Femur (tissue), 1 donor: ENCODE results near the gene DEF6.
A peak's percentile ranks its signal among the peaks of the same experiment; 100 is the strongest.

Experiments
- DNase-seq: peaks from one replicate; pipeline ENCODE4 v3.0.0-alpha.2; 2017

DEF6 gene, protein sequence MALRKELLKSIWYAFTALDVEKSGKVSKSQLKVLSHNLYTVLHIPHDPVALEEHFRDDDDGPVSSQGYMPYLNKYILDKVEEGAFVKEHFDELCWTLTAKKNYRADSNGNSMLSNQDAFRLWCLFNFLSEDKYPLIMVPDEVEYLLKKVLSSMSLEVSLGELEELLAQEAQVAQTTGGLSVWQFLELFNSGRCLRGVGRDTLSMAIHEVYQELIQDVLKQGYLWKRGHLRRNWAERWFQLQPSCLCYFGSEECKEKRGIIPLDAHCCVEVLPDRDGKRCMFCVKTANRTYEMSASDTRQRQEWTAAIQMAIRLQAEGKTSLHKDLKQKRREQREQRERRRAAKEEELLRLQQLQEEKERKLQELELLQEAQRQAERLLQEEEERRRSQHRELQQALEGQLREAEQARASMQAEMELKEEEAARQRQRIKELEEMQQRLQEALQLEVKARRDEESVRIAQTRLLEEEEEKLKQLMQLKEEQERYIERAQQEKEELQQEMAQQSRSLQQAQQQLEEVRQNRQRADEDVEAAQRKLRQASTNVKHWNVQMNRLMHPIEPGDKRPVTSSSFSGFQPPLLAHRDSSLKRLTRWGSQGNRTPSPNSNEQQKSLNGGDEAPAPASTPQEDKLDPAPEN

DNA sequence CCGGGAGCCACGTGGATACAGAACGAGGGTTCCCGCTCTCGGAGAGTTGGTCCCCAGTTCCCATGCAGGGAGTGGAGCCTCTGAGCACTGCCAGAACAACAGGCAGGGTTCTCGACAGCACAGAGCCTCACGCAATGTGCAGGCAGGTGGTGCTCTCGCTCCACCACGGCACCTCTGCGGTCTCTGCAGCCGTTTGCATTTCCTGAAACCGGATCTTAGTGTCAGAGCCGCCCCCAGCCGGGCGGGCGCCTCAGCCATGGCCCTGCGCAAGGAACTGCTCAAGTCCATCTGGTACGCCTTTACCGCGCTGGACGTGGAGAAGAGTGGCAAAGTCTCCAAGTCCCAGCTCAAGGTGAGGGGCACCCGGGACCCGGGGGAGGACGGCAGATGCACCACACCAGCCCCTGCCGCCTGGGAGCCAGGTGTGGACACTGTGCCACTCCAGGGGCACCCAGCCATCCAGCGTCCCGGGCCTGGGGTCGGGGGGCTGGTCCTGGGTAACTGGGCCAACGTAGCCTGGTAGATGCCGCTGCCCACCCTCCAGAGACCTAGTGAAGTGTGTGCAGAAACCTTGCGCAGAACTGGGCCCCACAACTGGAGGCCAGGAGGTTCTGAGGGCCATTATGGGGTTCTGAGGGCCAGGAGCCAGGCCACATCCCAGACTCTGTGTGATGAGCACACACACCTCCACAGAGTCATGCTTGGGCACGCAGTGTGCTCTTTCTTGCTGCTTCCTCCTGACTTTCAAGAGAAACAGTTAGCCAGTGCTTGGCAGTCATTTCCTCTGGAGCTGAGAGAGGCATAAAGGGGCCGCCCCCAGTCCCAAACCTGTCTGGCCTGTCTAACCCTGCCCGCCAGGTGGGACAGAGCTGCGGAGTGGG lies at the start of gene DEF6:
TSS of gene DEF6 (plus strand) at position 218 of the 881 bp plus-strand sequence. CDS start at position 257, 39 bp downstream.
- peak; percentile 93 for DNase-seq

DNA sequence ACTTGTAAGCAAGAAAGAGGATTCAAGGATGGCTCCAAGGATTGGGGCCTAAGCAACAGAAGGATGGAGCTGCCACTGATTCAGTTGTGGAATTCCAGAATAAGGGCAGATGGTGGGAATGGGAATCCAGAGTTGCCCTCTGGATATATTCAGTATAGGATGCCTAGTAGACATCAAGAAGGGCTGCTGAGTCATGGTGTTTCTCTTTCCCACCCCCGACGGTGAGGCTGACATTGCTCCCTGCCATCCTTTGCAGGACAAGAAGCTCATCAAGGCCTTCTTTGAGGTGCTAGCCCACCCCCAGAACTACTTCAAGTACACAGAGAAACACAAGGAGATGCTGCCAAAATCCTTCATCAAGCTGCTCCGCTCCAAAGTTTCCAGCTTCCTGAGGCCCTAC lies 49.3 kb upstream of the DEF6 start:
- DNase-seq = no peak

DNA sequence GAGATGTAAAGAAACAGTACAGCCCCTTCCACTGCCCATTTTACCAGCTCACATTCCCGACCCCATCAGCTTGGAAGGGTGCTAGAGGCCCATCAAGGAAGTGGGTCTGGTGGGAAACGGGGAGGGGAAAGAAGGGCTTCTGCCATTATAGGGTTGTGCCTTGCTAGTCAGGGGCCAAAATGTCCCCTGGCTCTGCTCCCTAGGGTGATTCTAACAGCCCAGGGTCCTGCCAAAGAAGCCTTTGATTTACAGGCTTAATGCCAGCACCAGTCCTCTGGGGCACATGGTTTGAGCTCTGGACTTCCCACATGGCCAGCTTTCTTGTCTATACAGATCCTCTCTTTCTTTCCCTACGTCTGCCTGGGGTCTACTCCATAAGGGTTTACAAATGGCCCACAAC lies 48.7 kb upstream of the DEF6 start:
- no peak for DNase-seq

DNA sequence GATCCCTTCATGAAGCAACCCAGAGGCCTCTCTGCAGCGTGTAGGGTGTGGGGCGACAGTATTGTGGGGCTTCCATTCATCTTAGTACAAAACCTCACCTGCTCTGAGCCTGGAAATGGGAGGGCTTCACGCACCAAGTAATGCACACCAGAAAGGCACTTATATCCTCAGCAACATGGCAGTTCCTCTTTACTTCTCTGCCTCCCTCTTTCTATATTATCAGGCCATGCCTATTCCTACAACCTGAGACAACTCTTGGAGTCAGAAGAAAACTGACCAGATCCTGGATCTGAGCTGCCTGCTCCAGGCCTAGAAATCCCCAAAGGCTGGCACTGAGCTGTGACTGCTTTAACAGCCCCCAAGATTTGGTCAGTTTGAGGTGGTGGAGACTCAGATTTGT lies 45.7 kb upstream of the DEF6 start:
- DNase-seq = no peak

DNA sequence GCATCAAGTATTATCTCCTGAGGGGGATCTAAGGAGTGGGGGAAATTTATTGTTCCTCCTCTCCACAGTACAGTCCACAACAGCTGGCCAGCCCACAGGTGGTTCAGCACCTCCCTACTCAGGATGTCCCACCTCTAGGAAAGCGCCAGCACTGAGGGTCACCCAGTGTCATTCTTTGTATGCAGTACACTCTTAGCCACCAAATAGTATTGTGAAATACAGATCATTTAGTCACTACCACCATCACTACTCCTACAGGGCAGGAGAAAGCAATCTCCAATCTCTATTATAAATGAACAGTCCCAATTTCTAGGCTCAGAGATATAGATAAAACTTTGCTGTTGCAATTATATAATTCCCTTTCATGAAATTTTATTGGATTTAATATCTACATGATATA lies 44.4 kb upstream of the DEF6 start:
- DNase-seq = no peak

DNA sequence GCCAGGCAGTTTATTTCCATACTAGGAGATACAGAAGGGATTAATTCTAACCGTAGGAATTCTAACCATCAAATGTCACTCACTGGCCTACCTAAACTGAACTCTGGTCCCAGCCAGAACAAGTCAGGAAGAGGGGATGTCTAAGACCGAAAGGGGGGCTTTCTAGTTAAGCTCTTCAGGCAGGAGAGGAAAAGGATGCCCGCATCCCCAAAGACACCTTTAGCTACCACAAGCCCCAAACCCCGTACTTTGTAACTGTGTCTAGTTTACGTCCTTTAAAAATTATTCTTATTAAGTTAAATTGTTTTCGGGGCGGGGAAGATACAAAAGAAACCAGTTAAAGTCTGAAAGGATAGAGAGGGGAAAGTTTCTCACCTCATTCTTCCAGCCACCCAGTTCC lies 39.3 kb upstream of the DEF6 start:
- DNase-seq = no peak

DNA sequence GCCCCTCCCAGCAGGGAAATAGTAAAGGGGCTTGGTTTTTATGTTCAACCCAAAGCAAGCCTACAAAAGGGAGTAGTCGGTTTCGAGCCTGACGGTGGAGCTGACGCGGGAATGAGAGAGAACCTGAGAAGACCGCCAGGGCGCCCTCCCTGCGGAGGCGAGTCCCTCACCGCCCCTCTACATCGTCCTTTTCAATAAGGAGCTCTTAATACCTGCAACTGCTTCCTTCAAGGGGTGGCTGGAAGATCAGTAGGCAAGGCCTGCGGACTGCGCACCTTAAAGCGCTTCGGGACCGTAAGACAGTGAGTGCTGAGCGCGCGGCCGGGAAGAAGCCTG lies 38.8 kb upstream of the DEF6 start:
- peak; percentile 68 for DNase-seq

DNA sequence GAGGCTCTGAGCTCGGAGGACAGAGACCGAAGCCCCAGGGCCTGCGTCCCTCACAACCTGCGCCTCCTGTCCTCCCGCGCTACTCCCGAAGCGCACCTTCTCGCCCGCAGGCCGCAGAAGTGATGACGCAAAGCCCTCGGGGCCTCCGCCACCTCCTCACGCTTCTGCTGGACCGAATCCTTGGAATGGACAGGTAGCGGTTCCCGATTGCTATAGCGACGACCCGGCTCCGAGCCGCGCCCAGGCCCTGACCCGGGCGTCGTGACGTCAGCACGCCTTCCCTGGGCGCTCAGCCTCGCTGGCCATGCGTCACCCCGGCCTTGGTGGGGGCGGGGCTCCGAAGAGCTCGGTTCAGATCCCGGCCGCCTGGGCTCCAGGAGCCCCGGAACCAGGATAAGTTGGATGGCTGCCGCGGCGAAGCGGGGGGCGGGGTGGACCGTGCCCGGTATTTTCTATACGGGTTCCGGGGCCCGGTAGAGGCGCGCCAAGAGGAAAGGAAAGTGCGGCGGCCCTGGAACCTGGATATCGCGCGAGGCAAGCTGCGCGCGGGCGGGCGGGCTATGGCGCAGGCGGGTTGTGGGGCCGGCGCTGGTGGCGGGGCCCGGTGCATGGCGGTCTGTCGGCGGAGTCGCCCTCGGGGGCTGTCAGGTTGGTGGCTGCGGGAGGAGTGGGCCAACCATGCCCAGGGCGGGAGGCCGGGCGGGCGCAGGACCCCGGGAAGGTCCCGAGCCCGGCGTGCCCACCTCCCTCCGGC lies 38.2 kb upstream of the DEF6 start, which contains the start of gene ZNF76:
TSS of gene ZNF76 (plus strand) at position 542 of the 754 bp plus-strand sequence. CDS start 21,417 bp downstream, outside the sequence.
- DNase-seq = peak; percentile 98

DNA sequence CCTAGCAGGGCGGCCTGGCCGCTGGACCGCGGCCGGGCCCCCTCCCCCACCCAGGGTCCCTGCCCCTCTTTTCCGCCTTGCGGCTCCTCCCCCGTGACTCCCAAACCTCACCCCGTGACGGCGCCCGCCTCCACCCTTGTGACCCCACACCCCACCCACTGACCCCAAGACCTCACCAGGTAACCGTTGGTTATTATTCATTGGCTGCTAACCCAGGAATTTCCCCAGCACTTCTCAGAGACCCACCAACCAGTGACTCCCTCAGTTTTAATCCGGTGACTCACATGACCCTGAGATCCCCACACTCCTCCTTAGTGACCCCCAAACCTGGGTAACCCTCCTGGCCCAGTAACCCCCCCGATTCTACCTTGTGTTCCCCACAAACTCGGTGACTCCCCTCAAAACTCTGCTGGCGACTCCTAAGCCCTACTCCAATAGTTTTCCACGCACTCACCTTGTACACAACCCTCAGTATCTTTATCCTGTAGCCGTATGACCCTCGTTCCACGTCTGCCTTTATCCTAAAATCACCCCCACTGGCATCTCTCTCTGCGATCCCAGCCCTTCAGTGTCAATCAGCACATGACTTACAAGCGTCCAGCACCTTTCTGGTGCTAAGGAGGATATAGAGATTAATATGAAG lies 37.5 kb upstream of the DEF6 start:
- peak; percentile 75 for DNase-seq

DNA sequence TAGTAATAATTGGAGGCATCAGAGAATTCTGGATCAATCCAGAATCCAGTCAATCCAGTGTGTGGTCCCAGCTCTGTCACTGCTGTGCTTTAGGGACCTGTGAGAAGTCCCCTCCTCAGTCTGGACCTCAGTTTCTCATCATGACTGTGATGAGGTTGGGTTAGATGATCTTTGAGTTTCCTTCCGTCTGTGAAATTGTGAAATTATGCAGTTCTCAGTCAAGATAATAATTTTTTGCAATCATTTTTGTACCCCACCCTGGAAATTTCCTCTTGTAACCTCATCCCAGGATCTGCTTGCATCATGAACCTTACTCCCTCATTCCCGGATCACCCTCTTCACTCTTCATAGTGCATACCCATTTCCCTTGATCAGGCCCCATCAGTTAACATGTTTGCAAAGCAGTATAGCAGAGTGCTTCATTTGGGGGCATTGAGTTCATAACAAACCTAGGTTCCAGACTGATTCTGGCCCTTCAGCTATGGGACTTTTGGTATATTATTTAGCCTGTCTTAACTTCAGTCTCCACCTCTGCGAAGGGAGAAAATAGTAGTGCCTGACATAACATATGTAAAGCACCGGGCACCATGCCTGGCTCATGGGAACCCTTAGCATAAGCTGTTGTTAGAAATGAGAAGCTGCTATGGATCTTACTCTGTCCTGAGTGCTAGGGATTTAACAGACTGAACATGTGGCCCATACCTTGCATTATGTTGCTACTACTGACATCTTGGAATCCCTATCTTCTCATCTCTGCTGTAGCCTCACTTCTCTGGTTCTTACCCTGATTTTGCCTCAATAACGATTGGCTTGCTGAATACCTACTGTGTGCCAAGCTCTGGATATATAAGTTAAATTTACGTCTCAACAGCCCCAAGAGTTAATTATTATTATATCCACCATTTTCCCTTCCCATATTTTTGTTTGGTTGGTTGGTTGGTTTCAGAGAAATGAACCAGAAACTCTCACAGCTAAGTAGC lies 36.7 kb upstream of the DEF6 start:
- DNase-seq = no peak

DNA sequence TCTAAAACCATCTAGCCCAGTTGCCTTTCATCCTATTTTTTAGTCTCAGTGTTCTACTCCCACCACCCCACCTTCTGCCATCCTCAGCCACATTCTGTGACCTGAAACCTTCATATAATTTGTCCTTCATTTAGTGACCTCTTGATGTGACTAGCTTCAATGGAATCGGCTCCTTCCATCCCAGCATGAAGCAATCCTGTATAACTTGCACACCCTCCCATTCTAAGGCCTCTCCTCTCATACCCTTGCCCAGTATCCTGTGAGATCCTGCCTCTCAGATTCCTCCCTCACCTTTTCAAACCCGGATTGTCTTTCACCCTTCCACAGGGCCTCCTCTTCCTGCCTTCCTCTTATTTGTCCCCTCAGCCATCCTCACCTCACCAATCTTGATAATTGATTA lies 35.0 kb upstream of the DEF6 start:
- no peak for DNase-seq

DNA sequence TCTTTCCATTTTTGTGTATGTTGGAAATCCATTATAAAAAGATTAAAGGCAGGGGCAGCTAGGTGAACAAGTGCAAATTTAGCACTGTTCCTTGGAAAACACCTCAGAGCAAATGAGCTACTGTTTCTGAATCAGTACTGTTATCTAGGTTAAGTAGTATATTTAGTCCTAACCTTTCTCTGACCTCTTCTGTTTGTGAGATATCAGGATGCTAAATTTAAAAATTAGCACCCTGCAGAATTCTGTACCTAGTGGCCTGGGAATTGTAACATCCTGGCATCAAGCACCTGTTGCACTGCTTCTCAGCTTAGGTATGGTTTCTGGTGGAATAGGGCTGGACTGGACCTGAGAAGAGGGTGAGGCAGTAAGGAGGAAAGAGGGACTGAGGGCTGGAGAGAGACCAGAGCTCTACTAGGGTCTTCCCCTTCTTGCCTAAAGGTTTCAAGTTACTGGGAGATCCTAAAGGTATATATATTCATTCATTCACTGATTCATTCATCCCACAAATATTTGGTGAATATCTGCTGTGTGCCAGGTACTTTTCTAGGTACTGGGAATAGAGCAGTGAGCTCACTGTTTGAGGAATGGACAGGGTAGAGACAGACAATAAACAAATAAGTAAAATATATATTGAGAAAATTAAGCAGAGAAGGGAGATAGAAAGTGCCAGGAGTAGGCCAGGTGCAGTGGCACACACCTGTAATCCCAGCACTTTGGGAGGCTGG lies 32.9 kb upstream of the DEF6 start:
- no peak for DNase-seq

DNA sequence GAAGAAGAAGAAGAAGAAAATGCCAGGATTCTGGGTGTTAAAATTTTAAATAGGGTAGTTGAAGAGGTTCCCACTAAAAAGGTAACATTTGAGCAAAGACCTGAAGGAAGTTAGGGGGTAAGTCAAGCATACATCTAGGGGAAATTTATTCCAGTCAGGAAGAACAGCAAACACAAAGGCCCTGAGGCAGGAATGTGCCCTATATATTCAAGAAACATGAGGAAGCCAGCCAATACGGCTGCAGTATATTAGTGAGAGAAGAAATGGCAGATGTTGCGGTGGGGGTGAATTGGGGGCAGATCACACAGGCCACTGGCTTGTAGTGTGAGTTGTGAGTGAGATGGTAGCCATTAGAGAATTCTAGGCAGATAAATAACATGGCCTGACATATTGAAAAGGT lies 32.1 kb upstream of the DEF6 start:
- DNase-seq = no peak

DNA sequence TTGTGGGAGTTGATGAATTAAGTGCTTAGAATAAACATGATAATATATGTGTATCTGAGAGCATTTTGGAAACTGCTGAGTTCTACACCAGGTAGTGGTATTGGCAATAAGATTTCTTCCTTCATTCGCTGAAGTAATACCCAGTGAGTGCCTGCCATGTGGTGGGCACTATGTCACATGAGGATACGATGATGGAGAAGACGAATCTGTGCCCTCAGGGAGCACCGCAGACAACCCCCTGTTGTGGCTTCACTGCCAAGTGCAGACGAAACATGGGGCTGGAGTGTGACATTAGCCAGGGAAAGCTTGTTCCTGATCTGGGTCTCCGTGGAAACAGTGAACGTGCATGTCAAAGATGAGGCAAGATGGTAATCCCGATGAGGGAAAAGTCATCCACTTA lies 30.2 kb upstream of the DEF6 start:
- no peak for DNase-seq

DNA sequence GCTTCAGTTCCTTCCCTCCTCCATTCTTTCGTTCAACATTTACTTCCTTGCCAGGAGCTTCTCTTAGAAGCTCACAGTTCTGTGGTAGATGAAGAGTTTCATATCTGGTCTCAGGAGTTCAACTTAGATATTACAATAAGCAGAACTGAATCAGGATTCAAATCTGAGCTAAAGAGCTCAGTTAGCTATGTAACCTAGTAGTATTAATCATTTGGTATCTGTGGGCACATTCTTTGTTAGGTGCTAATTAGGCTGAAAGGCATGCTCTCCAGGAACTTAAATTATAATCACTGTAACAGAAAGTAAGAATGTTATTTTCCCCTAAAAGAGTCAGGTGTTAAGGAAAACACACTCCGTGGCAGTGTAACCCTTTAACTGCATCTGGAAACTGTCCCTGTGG lies 29.7 kb upstream of the DEF6 start:
- no peak for DNase-seq

DNA sequence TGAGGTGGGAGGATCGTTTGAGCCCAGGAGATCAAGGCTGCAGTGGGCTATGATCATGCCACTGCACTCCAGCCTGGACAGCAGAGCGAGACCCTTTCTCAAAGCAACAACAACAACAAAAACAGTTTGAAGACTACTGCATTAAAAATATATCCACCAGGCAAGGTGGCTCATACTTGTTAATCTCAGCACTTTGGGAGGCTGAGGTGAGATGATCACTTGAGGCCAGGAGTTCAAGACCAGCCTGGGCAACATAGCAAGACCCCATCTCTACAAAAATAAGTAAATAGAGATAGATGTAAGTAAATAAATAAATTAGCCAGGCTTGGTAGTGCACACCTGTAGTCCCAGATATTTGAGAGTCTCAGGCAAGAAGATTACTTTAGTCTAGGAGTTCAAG lies 25.6 kb upstream of the DEF6 start:
- DNase-seq = no peak

DNA sequence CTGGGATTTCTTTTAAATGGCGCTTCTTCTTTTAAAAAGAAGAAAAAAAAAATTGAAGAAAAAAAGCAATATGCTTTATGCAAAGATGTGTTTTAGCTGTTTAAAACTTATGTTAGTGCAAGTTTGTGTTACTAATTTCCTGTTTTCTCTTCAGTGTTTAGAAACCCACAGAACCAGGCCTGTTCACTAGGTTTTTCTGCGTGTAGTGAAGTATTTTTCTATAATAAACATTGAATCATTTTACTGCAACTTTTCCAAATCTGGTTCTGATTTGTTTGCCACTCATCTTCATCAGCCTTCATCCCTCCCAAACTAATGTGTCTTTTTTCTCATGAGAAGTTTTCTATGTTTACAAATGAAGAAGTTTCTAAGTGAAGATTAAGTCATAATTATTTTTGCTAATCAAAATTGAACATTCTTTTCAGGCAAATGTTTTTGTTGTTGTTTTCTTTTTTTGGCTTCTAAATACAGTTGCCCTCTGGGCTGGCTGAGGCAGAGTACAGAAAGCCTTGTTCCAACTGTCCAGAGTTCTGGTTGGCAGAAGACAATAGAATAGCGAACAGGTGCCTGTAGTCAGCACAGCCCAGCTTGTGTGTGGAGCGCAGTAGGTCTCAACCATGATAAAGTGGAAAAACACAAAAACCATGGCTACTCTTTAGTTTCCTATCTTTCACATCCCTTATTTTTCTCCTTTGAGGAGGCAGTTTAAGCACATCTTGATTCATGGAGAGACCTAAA lies 23.6 kb upstream of the DEF6 start:
- DNase-seq = no peak

DNA sequence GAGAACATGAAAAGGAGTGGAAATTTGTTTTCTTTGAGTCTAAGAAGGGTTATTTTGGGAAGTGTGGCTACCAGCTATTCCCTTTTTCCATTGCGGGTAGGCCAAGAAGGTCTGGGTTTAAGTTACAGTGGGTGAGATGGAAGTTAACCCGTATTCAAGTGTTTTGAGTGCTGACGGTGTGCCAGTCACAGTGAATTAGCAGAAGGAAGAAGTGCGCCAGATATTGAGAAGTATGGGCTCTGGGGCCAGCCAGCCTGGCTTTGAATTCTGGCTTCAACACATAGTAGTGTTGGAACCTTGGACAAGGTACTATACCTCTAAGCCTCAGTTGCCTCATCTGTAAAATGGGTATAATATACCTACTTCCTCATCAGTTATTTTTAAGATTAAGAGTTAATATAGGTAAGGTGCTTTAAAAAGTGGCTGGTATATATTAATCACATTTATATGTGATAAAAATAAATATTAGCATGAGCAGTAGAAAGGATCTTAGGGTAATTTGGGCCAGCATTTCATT lies 21.8 kb upstream of the DEF6 start:
- peak; percentile 73 for DNase-seq

DNA sequence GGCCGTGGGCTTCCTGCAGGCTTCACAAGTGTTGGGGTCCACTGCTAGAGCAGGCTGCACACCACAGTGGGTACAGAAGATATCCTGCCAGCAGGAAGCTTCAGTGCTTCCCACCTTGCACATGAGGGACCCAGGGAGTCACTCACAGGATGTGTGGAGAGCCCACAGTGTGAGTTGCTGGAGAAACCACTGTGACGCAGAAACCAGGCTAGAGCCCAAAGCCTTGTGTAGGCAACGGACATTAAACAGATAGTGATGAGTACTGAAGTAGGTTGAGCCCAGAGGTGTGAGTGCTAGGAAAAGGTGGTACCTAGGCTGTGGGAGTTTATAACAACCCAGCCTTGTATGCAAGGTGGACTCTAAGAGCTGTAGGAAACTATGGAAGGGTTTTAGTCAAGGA lies 18.9 kb upstream of the DEF6 start:
- no peak for DNase-seq
